GM18511 (cell line): Measurements from ENCODE around the gene DGKD.

Source experiments
- ATAC-seq: cut with Tn5 transposase; IDR thresholded peaks from one replicate; pipeline ENCODE4 v1.9.1; 2021; ENCODE audit warnings: mild to moderate bottlenecking, moderate library complexity; ENCODE audit not compliant: unreplicated experiment

DGKD gene

DNA sequence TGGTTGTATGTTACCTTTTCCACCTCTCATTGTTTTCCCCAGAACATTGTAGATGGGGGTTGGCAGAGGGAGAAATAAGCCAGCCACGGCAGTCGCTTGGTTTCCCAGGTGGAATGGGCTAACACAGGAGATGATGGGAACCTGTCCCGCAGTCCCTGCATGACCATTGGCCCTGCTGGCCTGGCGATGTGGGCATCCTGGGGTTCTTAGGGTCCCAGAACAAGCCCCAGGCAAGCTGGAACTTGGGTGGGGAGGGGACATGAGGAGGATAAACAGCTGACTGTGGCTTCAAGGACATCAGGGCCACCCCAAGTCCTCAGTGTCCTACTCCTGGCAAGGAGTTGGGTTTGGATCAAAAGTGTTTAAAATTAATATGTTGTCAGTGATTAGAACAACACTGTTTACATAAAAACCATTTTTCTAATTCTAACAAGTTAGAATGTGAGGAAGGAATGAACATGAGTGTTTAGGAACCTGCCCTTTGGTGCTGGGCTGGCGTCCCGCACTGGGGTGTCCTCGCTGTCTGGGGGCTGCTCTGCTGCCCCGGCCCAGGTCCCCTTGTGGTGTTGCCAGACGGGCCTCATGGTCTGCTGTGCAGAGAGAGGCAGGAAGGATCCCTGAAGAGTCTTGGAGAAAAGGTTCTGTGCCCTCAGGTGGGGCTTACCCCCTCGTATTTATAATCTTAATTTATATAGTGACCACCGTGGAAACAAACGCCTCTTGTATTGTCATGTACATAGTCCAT lies 117.2 kb downstream of the DGKD start:
- ATAC-seq = no peak

DNA sequence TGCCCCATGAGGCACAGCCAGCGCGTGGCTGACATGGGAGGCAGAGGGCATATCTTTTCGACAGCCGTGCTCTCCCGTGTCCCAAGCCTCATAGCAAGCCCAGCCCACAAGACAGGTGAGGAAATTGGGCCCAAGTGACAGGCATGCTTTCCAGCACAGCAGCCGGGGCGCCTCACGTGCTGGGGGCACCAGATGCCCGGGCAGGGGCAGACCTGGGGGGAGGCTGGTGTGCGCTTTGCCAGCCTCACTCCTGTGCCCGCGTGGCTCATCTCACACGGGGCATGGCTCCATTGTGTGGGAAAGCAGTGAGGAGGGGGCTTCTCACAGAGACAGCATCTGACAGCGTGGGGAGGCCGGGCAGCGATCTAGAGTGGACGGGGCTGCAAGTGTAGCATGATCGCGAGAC lies 119.1 kb downstream of the DGKD start:
- no peak for ATAC-seq

DNA sequence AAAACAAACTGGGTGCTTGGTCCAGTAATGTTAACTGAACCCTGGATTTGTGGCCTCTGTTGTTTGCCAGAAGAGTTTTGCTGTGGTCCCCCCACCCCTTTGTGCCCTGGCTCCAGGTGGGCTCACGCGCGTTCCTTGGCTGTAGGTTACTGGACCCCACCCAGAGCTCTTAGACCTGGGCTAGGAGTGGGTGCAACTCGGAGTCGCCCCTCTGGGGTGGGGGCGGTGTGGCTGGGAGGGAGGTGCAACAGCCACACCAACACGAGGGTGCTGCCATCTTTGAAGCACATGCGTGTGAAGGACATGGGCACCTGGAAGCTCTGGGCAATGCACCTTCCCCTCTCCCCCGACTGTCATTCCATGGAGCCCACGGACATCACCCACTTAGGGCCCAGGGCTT lies 119.6 kb downstream of the DGKD start:
- no peak for ATAC-seq

DNA sequence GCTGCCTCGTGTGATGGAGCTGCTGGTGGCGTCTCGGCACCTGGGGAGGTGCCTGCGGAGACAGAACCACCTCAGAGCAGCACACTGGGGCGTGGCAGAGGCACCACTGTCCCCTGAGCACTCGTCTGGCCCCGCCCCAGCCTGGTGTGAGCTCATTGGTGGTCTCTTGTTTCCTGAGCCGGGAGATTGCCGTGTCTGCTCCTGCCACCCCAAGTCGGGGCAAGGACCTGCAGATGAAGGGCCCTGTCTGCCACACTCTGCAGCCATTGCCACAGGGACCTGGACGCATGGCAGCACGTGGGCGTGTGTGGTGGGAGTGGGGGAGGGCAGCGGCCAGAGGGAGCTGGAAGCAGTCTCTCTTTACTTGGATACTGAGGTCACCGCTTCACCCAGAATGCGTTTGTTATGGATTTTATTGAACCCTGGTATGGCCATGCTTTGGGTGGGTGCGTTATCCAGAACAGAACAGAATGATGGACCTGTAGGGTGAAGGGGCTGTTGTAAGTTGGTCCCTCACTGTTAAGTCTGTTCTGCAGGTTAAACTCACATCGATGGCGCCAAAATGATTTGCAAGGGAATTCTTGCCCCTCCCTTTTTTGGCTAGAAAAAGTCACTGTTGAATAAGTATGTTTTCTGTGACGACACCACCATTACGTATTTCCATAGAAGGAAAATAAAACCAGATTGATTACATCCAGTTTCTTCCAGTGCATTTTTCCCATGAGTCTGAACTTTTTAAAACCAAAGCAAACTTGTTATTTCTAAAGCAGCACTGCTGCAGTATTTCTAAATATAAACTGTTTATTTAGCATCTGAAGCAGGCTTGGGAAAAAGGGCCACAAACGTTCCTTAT lies 120.2 kb downstream of the DGKD start:
- no peak for ATAC-seq

DNA sequence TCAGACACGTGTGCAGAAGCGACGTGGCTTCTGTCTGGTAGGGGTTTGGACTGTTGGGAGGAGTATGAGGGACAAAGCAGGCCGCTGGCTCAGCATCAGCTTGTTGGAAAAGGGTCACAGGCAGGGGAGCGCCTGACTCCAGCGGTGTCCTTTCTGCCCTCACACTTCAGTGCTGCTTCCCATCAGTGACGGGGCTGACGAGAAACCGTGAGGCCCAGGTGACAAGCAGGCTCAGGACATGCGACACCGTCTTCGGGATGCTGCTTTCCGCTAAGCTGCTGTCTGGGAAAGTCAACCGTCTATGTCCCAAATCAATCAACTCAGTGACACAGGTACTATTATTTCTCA lies 121.7 kb downstream of the DGKD start:
- no peak for ATAC-seq

DNA sequence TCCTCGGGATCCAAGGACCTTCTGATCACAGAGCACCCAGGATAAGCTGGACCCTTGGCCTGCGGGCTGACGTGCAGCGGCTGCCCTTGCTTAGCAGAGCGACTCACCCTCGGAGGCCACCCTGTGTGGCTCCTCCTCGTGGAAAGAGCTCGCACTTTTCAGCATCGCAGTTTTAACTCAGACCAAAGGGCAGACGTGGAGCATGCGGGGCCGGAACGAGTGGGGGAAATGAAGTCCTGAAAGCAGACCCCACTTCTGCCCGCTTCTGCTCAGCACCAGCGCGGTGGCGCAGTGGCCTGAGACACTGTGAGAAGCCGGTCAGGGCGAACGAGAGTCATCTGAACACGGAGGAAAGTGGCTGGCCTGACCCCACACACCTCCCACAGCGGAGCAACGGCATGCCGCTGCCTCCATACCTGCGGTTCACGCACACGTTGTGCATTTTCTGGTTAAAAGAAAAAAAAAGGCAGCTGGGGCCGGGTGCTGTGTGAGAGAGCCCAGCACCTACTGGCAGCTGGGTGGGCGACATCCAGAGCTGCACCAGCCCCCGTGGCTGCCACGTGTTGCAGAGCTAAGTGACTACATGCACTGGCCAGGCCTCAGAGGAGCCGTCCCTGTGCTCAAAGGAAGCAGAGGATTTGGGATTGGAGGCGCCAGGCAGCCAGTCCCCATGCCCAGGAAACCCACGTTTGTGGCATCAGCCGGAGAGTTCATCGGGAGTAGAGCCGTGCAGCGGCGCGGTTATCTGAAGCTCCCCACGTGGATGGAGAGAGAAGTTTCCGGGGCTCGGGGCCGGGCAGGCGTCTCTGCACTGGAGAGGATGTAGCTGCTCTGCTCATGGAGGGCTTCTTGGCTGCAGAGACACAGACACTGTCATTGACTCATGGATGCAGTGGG lies 122.6 kb downstream of the DGKD start:
- no peak for ATAC-seq

DNA sequence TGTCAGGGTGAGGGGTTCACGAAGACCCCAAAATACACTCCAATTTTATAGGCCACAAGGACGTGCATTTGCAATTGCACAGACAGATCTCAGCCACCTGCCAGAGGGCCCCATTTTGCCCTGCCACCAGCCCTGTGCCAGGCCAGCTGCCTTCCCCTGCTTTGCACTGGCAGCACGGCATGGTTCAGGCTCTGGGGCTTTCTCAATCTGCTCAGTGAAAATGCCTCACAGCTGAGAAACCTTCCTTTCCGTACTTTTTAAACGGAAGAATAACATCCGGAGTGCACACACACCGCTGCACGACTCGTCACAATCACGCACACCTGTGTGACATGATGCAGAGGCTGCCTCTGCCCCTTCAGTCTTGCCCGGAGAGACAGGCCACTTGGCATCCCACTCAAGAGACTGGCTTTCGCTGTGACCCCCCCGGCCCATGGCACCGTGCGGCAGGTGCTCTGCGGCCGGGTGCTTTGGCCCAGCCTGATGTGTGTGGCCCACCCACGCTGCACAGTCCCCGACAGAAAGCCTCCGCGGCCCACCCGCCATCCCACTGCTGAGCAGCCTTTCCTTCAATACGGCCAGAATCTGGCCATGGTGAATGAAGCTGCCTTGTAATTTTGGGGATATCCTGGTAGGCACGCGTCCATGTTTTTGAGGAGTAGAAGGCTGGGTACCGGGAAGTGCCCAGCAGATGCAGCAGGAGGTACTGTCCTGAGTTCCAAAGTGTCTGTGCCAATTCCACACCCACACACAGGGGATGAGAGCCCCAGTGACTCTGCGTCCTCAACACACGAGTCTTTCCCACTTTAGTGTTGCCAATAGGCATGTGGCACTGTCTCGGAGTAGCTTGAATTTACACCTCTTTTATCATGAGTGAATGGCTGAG lies 123.5 kb downstream of the DGKD start:
- ATAC-seq = no peak

DNA sequence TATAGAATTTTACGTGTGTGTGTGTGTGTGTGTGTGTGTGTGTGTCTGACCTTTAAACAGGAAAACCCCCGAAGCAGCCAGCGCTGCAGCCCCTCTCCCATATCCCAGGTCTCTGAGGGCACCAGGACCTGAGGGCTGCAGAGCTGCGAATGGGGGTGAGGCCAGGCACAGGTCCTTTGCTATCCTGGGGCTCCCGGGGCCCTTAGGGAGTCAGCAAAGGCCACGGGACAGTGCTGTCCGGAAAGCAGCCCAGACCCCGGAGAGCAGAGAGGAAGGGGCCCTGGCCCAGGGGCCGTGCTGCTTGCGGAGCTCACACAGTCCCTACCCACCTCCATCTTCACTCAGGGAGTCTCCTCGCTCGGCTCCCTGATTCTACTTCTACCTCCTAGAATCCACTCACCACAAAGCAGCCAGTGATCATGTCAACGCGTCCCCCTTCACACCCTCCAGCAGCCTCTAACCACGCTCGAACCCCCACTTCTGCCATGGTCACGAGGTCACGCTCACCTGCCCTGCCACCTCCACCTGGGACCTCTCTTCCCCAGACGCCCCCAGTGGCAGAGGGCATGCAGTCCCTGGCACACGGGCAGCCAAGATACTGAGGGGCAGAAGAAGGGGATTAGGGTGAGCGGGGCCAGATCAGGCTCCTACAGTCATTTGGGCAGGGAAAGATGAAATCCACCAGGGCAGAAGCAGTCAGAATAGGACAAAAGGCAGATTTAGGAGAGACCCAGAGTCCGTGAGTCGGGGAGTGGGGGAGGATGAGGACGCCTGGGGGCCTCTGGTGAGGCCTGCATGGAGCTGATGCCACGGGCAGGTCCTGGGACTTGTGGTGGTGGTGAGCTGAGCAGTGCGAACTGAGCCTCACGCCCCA lies 125.6 kb downstream of the DGKD start:
- no peak for ATAC-seq

DNA sequence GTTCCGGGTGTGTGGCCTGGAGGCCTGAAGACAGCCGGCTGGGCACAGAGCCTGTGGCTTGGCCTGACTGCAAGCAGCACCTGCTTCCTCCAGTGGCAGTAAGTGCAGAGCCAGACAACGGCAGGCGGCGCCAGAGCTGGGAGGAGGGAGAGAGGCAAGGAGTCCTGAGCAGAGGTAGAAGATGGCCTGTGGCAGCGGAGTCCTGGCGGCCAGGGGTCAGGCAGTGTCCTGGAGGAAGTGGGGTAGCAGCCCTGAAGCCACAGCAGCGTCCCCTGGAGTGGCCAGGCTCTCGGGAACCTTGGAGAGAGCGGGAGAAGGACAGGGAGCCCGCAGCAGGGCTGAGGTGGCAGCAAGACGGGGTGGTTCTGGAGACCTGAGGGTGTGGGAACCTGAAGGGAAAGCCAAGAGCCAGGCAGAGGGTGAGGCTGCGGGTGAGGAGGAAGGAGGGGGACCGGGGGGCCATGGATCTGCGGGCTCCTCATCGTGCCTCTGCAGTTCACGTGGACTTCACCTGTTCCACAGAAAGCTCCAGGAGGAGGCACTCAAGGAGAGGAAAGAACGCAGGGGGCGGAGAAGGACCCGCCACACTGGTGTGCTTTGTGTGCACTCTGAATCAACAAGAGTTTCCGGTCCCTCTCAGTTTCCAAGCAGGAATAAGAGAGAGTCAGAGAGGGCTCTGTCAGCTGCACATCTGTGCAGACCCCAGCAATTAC lies 126.4 kb downstream of the DGKD start:
- ATAC-seq = no peak

DNA sequence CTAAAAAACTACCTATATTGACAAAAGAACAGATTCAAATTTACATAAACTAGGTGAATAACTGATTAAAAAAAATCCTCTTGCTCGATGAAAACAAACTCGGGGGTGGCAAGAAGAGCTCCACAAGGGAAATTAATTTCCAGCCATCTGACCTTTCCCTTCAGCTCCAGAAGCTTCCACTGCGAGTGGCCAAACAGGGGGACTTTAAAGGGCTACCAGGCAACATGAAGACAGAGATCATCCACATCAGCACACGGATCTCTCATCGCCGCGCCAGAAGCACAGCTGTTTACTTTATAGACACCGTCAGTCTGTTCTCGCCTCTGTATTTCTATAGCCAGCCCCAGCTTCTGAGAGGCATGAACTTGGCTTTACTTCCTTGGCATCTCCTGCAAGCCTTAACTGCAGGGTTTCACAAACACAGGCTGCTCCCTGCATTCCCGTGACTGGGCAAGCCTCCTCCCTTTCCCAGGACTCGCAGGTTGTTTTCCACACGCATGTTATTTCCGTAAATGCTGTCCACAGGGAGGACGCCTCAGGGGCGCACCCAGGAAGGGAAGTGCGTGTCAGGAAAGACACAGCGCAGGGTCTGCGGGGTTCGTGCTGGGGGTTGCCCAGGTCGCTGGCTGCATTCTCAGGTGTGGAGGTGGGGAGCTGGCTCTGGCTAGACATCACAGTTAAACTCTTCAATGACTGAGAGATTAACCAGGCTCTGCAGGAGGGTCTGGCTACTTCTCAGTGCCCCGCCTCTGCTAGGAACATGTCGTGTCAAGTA lies 127.3 kb downstream of the DGKD start:
- ATAC-seq = no peak

DNA sequence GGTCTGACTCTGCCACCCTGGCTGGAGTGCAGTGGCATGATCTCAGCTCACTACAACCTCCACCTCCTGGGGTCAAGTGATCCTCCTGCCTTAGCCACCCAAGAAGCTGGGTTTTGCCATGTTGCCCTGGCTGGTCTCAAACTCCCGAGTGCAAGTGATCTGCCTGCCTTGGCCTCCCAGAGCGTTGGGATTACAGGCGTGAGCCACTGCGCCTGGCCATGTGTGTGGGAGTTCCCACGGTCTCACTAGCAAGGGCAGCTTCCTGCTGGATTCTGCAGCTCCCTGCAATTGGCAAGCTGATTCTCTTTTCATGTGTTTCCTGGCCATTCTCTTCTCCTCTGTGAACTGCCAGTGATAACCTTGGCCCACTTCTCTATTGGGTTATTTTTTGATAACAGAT lies 128.3 kb downstream of the DGKD start:
- ATAC-seq = no peak

DNA sequence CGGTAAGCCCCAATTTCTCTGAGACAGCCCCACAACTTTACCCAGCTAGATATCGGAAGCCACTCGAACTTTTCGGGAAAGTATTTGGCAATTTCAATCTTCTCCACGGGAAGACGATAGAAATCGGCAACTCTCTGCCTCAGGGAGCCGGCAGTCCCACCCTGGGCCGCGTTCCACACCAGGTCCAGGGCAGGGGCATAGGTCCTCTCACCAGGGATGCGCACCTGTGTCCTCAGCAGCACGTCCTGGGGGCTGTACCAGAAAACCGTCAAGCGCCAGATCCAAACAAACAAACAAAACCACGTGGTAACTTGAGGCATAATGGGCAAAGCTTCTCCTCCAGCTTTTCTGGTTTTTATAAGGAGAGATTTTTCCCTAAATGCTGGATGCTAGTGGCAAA lies 131.4 kb downstream of the DGKD start:
- ATAC-seq = no peak

DNA sequence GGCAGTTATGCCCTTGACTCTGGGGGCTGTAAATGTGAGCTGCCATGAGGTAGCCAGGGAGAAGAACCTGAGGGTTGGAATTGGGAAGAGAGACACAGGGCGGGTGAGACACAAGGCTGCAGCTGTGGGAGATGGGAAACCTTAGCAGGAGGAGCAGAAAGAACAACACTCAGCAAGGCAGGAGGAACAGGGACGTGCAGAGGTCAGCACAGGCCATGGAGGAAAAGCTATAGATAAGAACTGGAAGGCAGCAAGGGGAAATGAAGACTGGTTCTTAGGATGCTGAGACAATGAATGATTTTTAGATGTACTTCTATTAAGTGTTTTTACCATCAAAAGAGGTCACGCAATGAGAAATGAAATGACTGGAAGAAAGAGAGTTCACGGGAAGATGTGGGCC lies 132.1 kb downstream of the DGKD start:
- ATAC-seq = no peak

DNA sequence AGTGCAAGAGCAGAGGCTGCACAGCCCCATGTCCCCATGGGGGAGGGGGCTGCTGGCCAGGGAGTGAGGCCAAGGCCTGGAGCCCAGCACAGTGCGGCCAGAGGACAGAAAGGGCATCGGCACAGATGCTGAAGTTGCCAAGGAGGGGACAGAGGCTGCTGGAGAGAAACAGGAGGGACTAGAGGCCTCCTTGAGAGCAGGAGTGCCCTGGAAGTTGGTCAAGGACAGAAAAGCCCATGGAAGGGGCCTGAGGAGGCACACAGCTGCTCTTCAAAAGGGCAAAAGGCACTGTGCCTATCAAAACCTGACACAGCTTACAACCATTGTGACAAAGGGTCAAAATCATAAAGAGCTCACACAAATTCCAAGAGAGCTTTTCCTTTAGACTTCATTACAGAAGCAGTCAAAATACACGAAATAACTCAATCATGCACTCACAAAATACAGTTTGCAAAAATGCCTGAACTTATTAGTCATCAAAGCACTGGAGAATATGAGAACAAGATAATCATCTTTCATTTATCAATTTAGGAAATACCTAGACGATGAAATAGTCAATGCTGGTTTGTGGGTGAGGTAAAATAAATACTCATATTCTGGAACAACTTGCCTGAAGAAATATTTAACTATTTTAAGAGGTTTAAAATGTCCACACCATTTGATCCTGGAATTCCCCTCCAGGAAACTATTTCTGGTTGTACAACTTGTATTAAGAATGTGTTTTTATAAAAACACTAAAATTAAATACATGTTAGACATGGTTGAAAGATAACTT lies 132.7 kb downstream of the DGKD start:
- no peak for ATAC-seq

DNA sequence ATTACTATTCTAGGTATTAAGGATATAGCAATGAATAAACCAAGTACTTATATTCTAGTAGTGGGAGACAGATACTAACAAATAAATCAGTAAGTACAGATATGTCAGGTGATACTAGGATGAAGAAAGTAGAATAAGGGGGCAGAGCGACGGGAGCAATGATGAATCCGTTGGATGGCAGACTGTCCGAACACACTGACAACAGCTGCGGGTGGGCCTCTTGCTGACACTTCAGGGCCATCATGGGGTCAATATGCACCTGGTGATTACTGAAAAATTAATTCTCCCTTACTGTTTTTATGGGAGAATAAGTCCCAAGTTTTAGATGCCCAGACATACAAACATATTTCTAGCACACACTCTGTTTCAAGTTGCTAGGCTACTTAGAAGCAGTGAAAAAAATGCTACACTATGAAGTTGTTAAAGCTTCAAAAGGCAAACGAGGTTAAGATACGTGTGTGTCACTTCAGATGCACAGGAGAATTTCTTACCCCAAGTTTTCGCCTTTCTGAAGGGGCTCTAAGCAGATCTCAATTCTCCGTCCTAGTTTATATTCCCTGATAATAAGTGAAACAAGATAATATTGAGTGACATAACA lies 133.6 kb downstream of the DGKD start:
- no peak for ATAC-seq

DNA sequence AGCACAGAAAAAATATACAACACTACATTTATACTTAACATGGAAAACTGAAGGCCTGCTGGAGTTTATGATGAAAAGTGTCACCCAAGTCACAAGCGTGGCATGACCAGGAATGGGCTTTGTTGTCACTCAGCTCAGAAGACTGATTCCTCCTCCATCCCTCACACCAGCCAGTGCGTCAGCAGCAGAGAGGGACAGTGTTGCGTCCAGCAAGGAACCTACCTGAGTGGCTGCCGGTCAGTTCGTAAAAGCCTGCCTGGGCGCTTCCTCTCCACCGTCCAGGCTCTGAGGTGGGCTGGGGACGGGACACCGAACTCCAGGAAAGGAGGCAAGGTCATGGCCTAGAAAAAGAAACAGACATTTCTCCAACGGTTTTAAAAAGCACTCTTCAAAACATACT lies 134.8 kb downstream of the DGKD start:
- no peak for ATAC-seq

DNA sequence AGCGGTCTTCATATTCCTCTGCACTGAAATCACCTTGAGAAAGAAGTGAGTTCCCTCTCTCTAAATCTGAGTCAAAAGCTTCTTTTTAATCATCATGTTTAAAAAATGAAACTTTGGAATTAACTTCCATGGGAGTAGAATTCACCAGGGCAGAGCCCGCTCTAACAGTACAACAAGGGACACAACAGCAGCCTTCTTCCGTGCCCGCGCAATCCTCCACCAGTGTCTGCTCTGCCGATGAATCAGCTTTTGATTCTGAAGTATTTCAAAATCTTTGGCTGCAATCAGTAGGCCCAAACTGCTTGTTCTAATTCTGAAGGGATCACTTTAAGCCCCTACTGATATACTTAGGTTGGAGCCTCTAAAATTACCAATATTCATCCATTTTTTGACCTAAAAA lies 135.4 kb downstream of the DGKD start:
- ATAC-seq = no peak
